HG02885 (cell line): ENCODE measurements around the gene DLX6.

Experiments
- ATAC-seq: cut with Tn5 transposase; IDR thresholded peaks from one replicate; pipeline ENCODE4 v1.9.1; 2021; ENCODE audit warnings: mild to moderate bottlenecking; ENCODE audit not compliant: unreplicated experiment, poor library complexity

DLX6 gene

GRCh38 chr7:96995406-96996110 is 9.8 kb upstream of the DLX6 start:
- ATAC-seq = no peak

DNA sequence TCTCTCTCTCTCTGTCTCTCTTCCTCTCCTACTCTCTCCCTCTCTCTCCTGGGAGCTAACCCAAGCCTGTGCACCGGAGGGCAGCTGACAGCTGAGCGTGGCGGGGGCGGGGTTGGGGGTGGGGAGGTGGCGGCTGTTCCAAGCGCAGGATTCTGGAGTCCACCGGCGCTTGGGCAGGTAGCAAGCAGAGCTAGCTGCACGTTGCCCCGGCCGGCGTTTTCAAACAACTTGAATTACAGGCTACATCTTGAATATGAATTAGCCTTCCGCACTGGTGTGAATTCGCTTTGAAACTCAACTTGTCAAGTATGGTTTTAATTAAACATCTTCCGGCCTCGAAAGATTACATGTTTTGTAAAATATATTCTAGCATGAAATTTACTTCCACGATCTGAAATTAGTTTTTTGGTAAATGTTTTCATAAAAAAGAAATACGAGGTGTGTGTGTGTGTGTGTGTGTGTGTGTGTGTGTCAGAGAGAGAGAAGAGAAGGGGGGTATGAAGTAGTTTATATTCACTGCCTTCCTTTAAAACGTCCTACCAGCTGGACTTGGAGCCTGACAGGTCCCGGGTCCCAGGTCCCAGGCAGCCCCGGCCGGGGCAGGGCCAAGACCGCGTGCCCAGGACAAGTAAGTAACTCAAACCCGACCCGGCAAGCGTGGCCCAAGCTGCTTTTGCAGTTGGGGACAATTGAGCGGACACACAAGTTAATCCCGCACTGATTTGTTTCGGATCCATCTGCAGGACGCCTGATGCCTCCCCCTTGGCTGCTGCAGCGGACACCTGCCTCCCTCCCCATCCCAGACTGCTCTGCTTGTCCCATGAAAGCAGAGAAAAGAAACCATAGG is 9.0 kb upstream of the DLX6 start:
- no peak for ATAC-seq

- ATAC-seq = no peak
Observed at GRCh38 chr7:96996958-96997511, 8.3 kb upstream of the DLX6 start.

GRCh38 chr7:96997512-96998032 is 7.8 kb upstream of the DLX6 start:
- ATAC-seq = no peak

DNA sequence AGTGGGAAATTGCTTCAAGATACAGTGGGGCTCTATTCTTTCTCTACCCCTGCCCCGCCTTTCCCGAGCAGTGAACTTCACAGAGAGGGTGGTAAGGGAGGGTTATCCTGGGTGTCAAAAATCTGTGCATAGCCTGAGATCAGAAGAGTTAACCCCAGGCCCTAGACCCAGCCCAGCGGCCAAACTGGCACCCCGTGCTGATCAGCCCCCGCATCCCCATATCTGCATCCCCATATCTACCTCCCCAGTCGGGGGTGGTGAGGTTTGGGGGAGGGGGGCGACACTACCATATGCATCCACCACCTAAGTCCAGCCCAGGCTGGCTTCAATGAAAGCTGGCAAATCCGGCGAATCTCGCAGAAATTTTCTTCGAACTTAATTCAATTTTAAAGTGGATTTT is 7.0 kb upstream of the DLX6 start:
- ATAC-seq = no peak

GRCh38 chr7:96998744-96999143 is 6.6 kb upstream of the DLX6 start:
- no peak for ATAC-seq

GRCh38 chr7:97001221-97001620 is 4.1 kb upstream of the DLX6 start:
- ATAC-seq = no peak

GRCh38 chr7:97001656-97002554 is 3.4 kb upstream of the DLX6 start:
- no peak for ATAC-seq

DNA sequence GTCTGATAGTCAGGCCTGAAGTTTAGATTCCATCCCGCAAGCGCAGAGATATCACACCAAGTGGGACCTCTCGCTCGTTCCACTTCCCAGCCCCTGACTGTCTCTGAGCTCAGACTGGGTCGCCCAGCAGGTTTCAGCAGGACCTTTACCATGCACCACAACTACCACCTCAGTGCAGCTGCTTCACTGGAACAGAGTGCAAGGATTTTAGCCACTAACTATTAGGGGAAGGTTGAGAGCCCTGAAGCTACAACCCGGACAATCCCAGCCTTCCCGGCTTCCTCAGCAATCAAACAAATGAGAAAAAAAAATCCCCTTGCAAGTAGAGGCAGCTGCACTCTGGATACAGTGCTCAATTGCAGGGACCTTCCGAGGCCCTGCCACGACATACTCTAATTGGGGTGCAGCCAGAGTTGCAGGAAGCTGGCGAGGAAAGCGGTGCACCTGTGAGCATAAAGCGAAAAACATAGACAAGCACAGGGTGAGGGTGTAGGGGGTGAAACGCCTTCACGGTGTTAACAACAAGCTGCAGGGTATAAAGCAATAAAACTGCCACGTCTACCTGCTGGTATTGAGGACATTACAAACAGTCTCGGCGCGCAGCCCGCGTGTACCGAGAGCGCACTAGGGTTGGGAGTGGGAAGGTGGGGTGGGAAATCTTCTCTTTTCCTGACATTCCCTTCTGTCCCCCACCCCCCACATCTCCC is 2.6 kb upstream of the DLX6 start:
- no peak for ATAC-seq

GRCh38 chr7:97003262-97004246 is 1.8 kb upstream of the DLX6 start:
- ATAC-seq = no peak

DNA sequence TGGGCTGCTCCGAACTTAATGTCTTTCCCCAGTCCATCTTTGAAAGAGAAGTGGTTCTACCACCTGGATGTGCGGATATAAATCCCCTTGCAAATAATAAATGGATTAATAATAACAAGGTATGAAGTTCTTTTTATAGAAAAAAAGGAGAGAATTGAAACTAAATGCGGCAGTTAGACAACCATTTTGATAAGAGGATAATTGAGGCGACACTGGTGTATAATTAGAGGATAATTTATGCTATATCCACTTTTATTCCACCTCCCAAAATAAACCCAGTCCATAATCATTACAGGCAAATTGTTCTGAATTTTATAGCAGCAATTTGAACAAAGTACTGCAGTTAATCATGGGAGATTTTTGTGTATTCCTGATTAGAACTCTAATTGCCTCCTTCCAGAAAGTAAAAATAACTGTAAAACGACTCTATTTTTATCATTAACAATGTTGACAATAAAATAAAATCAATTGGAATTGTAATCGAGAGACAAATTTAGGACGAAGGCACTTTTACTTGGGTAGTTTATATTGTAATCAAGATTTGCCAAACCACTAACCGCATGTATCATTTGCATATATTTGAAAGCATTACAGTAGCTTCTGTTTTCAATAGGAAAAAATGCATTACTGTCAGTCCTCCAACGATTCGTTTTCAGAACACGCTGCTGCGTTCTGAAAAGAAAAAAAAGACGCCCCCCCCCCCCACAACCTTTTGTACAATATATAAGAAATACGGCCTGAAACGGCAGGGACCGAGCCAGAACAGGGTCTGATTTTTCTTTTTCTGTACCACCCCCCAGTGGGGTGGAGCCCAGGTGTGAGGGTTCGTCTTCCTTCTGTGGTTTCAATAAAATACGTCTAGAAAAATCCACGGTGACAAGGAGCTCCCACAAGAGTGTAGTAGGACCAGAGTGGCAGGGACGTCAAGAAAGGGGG is 838 bp upstream of the DLX6 start:
- no peak for ATAC-seq

DNA sequence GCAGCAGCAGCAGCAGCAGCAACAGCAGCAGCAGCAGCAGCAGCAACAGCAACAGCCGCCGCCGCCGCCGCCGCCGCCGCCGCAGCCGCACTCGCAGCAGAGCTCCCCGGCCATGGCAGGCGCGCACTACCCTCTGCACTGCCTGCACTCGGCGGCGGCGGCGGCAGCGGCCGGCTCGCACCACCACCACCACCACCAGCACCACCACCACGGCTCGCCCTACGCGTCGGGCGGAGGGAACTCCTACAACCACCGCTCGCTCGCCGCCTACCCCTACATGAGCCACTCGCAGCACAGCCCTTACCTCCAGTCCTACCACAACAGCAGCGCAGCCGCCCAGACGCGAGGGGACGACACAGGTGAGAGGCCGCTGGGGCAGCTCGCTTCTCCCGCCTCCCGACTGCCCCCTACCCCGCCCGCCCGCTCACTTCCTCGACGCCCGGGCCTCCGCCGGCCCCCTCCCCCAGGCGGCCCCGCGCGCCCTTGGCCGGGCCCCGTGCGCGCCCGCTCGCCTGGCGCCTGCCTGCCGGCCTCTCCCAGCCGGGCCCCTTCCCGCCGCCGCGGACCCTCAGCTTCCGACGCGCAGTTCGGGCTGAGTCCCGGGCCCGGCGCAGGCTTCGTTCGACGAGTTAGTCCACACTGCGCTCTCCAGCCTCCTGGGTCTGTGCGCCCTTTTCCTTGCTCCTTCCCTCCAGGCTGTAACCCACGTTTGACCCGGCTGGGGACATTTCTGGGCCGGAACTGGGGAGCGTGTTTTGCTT is 882 bp downstream of the DLX6 start:
- ATAC-seq = peak; percentile 76

- ATAC-seq = peak; percentile 2
Observed at GRCh38 chr7:97006816-97007582, 1.6 kb downstream of the DLX6 start.

- ATAC-seq = no peak
Observed at GRCh38 chr7:97007583-97007861, 2.2 kb downstream of the DLX6 start.

DNA sequence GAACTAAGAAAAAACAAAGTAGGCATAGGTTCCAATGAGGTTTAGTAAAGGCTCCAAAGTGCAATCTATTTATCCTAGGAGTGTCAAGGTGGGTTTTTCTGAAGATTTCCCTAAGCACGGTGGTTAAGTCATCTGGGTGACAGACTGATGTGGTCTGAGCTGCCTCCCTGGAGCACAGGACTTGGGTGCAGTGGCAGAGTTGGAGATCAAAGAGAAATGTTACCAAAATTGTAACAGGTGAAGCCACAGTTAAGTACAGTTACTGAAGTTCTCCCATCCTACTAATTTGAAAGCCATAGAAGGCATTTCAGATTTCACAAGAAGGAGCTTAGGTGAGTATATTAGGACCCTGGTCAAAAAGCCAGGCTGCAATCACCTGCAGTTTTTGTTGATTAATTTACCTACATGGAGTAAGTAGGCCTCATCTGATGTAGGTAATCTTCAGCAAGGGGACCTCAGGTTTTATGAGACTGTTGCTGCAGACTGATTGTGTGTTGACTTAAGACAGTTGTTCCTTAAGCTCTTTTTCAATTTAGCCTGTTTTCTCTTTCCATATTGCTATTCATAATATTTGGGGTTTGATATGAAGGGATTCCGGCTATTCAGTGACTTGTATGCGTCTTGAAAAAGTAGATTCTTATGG is 3.0 kb downstream of the DLX6 start:
- no peak for ATAC-seq
